ENCODE measurements around the gene BCLAF3. TPM values are rescaled to one million over a fixed set of nuclear protein-coding genes. Genes with fewer than 3 reads are reported as not detected.

Gene BCLAF3
- total and polyA plus RNA-seq, 2 of the 13 experiments (the other 11 are each of a cell fraction or from before 2014, with no cell fraction given), result 1.5 to 2.7 TPM

DNA sequence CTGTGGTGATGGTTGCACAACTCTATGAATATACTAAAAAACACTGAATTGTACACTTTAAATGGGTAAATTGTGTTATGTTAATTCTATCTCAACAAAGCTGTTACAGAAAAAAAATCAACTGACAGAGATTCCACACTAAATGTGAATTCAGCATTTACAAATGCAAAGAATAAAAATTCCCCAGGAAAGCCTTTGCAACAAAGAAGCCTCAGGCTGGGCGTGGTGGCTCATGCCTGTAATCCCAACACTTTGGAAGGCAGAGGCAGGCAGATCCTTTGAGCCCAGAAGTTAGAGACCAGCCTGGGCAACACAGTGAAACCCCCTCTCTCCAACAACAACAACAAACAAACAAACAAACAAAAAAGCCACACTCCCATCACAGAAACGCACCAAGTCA is 8.9 kb downstream of the BCLAF3 start (continued):
- TF ChIP-seq, protein P1, sequence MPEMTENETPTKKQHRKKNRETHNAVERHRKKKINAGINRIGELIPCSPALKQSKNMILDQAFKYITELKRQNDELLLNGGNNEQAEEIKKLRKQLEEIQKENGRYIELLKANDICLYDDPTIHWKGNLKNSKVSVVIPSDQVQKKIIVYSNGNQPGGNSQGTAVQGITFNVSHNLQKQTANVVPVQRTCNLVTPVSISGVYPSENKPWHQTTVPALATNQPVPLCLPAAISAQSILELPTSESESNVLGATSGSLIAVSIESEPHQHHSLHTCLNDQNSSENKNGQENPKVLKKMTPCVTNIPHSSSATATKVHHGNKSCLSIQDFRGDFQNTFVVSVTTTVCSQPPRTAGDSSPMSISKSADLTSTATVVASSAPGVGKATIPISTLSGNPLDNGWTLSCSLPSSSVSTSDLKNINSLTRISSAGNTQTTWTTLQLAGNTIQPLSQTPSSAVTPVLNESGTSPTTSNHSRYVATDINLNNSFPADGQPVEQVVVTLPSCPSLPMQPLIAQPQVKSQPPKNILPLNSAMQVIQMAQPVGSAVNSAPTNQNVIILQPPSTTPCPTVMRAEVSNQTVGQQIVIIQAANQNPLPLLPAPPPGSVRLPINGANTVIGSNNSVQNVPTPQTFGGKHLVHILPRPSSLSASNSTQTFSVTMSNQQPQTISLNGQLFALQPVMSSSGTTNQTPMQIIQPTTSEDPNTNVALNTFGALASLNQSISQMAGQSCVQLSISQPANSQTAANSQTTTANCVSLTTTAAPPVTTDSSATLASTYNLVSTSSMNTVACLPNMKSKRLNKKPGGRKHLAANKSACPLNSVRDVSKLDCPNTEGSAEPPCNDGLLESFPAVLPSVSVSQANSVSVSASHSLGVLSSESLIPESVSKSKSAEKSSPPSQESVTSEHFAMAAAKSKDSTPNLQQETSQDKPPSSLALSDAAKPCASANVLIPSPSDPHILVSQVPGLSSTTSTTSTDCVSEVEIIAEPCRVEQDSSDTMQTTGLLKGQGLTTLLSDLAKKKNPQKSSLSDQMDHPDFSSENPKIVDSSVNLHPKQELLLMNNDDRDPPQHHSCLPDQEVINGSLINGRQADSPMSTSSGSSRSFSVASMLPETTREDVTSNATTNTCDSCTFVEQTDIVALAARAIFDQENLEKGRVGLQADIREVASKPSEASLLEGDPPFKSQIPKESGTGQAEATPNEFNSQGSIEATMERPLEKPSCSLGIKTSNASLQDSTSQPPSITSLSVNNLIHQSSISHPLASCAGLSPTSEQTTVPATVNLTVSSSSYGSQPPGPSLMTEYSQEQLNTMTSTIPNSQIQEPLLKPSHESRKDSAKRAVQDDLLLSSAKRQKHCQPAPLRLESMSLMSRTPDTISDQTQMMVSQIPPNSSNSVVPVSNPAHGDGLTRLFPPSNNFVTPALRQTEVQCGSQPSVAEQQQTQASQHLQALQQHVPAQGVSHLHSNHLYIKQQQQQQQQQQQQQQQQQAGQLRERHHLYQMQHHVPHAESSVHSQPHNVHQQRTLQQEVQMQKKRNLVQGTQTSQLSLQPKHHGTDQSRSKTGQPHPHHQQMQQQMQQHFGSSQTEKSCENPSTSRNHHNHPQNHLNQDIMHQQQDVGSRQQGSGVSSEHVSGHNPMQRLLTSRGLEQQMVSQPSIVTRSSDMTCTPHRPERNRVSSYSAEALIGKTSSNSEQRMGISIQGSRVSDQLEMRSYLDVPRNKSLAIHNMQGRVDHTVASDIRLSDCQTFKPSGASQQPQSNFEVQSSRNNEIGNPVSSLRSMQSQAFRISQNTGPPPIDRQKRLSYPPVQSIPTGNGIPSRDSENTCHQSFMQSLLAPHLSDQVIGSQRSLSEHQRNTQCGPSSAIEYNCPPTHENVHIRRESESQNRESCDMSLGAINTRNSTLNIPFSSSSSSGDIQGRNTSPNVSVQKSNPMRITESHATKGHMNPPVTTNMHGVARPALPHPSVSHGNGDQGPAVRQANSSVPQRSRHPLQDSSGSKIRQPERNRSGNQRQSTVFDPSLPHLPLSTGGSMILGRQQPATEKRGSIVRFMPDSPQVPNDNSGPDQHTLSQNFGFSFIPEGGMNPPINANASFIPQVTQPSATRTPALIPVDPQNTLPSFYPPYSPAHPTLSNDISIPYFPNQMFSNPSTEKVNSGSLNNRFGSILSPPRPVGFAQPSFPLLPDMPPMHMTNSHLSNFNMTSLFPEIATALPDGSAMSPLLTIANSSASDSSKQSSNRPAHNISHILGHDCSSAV (CRISPR knock-in tag; IDR thresholded peaks at IDR 0.05; ENCODE audit: borderline replicate concordance), result no peak

DNA sequence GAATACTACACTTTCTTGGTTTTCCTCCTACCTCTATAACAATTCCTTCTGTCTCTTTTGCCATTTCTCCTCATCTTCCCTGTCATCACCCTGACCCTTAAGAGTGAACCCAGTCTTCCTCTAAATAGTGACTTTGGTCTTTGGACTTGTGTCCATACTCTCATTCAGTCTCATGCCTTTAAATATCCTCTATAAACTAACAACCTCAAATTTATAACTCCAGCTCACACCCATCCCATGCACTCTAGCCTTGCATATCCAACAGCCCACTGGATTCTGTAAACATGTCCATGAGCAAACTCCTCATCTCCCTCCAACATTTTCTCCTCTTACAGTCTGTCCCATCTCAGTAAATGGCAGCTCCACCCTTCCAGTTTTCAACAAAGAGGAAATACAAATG is 15.0 kb downstream of the BCLAF3 start:
- FAIRE-seq (no peak), ATAC-seq (no peak), DNase-seq (ENCODE audit: low spot score) (no peak)
- H3K4me1 ChIP-seq (ENCODE audit: insufficient read depth, low read length), result 0 out of 2 replicates have a peak, but pooled peaks cover 6% of the 10 kb centered on the region
- H4K20me1 ChIP-seq (ENCODE audit: insufficient read depth, low read length), result no peaks in the 10 kb centered on the region
- intact Hi-C loops (cut with micrococcal nuclease; ENCODE audit: unreplicated experiment), result no loop called here
- no peaks in the 10 kb centered on the region for H3K27me3 ChIP-seq (ENCODE audit: control insufficient read depth in 1 of 2, insufficient read depth in 2 of 2, low read length in 2 of 2)
- CTCF ChIA-PET (ENCODE audit: low intra/inter-chr PET ratio, low total read pairs), result no interaction called here
- H2AFZ ChIP-seq (ENCODE audit: low read length), result no peak overlapping the region
- H3K79me2 ChIP-seq (ENCODE audit: insufficient read depth, low read length), result peaks cover 2% of the 10 kb centered on the region
- no peak overlapping the region for H3K4me2 ChIP-seq (ENCODE audit: low read depth, low read length)
- H3K9ac ChIP-seq (ENCODE audit: insufficient read depth, low read depth, low read length), result no peak overlapping the region
- POLR2A ChIA-PET, result no interaction called here
- H3K27ac ChIP-seq (ENCODE audit: extremely low read length, insufficient read depth, low read length), result no peak overlapping the region
- H3K9me3 ChIP-seq (ENCODE audit: low read length), result no peaks in the 10 kb centered on the region
- BruUV-seq (replicated peaks), result no TSS peak
- H3K4me3 ChIP-seq (replicated peaks in 1 of 3; ENCODE audit: insufficient read depth in 1 of 3, low read depth in 2 of 3, low read length in 3 of 3), result no peak overlapping the region
- no peaks in the 10 kb centered on the region for H3K36me3 ChIP-seq (replicated peaks in 1 of 2; ENCODE audit: control insufficient read depth in 1 of 2, insufficient read depth in 2 of 2, low read length in 2 of 2)
- in situ Hi-C loops (cut with HindIII; ENCODE audit: extremely low pct_ligation_motif_present, low pct_unique_long_range_greater_than_20kb), result no loop called here
- TF ChIP-seq SMARCC2 (IDR thresholded peaks at IDR 0.05) (no peak), HNRNPLL (IDR thresholded peaks at IDR 0.05; ENCODE audit: low read depth, low read length, poor library complexity, severe bottlenecking) (no peak), HNRNPK (IDR thresholded peaks at IDR 0.05; ENCODE audit: low read depth, low read length, poor library complexity, severe bottlenecking) (no peak), ZNF883 (CRISPR knock-in tag; IDR thresholded peaks at IDR 0.05; ENCODE audit: not compliant biosample characterization) (no peak)
- TF ChIP-seq, protein P2, sequence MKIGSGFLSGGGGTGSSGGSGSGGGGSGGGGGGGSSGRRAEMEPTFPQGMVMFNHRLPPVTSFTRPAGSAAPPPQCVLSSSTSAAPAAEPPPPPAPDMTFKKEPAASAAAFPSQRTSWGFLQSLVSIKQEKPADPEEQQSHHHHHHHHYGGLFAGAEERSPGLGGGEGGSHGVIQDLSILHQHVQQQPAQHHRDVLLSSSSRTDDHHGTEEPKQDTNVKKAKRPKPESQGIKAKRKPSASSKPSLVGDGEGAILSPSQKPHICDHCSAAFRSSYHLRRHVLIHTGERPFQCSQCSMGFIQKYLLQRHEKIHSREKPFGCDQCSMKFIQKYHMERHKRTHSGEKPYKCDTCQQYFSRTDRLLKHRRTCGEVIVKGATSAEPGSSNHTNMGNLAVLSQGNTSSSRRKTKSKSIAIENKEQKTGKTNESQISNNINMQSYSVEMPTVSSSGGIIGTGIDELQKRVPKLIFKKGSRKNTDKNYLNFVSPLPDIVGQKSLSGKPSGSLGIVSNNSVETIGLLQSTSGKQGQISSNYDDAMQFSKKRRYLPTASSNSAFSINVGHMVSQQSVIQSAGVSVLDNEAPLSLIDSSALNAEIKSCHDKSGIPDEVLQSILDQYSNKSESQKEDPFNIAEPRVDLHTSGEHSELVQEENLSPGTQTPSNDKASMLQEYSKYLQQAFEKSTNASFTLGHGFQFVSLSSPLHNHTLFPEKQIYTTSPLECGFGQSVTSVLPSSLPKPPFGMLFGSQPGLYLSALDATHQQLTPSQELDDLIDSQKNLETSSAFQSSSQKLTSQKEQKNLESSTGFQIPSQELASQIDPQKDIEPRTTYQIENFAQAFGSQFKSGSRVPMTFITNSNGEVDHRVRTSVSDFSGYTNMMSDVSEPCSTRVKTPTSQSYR (CRISPR knock-in tag; IDR thresholded peaks at IDR 0.05; ENCODE audit: borderline replicate concordance), result no peak
- TF ChIP-seq, protein P3, sequence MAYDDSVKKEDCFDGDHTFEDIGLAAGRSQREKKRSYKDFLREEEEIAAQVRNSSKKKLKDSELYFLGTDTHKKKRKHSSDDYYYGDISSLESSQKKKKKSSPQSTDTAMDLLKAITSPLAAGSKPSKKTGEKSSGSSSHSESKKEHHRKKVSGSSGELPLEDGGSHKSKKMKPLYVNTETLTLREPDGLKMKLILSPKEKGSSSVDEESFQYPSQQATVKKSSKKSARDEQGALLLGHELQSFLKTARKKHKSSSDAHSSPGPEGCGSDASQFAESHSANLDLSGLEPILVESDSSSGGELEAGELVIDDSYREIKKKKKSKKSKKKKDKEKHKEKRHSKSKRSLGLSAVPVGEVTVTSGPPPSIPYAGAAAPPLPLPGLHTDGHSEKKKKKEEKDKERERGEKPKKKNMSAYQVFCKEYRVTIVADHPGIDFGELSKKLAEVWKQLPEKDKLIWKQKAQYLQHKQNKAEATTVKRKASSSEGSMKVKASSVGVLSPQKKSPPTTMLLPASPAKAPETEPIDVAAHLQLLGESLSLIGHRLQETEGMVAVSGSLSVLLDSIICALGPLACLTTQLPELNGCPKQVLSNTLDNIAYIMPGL (CRISPR knock-in tag; IDR thresholded peaks at IDR 0.05; ENCODE audit: borderline replicate concordance in 1 of 2, low read depth in 1 of 2), result no peak
